Lower leg skin (tissue), 3 donors: ENCODE results near the gene KRTAP10-11.

Experiments used
- CTCF ChIP-seq, 3 donors: fragments of 450-650 bp; IDR thresholded peaks; one replicate each; pipeline ENCODE4 v1.5.1; 2016; ENCODE audit warnings: antibody characterized with exemption in 3 of 3, mild to moderate bottlenecking in 3 of 3, moderate library complexity in 2 of 3
- POLR2A ChIP-seq, 2 donors: fragments of 450-650 bp; IDR thresholded peaks; one replicate each; pipeline ENCODE4 v1.6.1; 2016 to 2017; ENCODE audit warnings: antibody characterized with exemption in 2 of 2, mild to moderate bottlenecking in 1 of 2, moderate library complexity in 1 of 2

- TF ChIP-seq POLR2A (IDR thresholded peaks at IDR 0.05) (no peak), CTCF (IDR thresholded peaks at IDR 0.05) (no peak)
These were observed 4.9 kb downstream of the KRTAP10-11 start for GRCh38 chr21:44650973-44651675.
